ENCODE measurements around the gene FCRL4. TPM values are rescaled to one million over a fixed set of nuclear protein-coding genes. Genes with fewer than 3 reads are reported as not detected.
A peak's percentile ranks its signal among the peaks of the same experiment; 100 is the strongest.

FCRL4 gene
- total and polyA plus RNA-seq, 10 of the 15 experiments (the other 5 are each of a cell fraction or from before 2014, with no cell fraction given): 0.09 to 0.44 (median 0.26) TPM; not detected in 1

GRCh38 chr1:157597959-157598667 lies at the start of gene FCRL4 (continued):
- TF ChIP-seq PRDM15 (CRISPR knock-in tag; IDR thresholded peaks at IDR 0.05) (no peak), ZSCAN29 (IDR thresholded peaks at IDR 0.05) (no peak), JUNB (IDR thresholded peaks at IDR 0.05) (peak; percentile 75), TAF1 (IDR thresholded peaks at IDR 0.05; ENCODE audit: borderline replicate concordance, low read depth, low read length) (no peak), CBX5 (IDR thresholded peaks at IDR 0.05; ENCODE audit: low read depth) (no peak), SRF (IDR thresholded peaks at IDR 0.05; ENCODE audit: low read depth in 2 of 2, low read length in 2 of 2) (no peak), BMI1 (IDR thresholded peaks at IDR 0.05; ENCODE audit: borderline replicate concordance) (no peak), RCOR1 (conservative IDR thresholded peaks at IDR 0.05; ENCODE audit: low read depth, low read length) (no peak), NR2F1 (conservative IDR thresholded peaks at IDR 0.05) (peak; percentile 80), POLR2AphosphoS2 (IDR thresholded peaks at IDR 0.05; ENCODE audit: low read depth, low read length) (no peak), IKZF1 (conservative IDR thresholded peaks at IDR 0.05) (peak; percentile 57; the same call in 1 of the 2 replicates), ATF3 (IDR thresholded peaks at IDR 0.05; ENCODE audit: borderline replicate concordance, extremely low read depth, low read depth, low read length) (no peak), EZH2 (IDR thresholded peaks at IDR 0.05; ENCODE audit: borderline replicate concordance, control insufficient read depth, low read depth, low read length) (no peak), ZBED1 (IDR thresholded peaks at IDR 0.05; ENCODE audit: borderline replicate concordance) (no peak), DPF2 (IDR thresholded peaks at IDR 0.05) (0 out of 2 replicates have a peak, but pooled peaks have one; percentile 39)
- TF ChIP-seq, protein P1, sequence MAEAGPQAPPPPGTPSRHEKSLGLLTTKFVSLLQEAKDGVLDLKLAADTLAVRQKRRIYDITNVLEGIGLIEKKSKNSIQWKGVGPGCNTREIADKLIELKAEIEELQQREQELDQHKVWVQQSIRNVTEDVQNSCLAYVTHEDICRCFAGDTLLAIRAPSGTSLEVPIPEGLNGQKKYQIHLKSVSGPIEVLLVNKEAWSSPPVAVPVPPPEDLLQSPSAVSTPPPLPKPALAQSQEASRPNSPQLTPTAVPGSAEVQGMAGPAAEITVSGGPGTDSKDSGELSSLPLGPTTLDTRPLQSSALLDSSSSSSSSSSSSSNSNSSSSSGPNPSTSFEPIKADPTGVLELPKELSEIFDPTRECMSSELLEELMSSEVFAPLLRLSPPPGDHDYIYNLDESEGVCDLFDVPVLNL (IDR thresholded peaks at IDR 0.05; ENCODE audit: low read depth, low read length): no peak
- TF ChIP-seq, protein P2, sequence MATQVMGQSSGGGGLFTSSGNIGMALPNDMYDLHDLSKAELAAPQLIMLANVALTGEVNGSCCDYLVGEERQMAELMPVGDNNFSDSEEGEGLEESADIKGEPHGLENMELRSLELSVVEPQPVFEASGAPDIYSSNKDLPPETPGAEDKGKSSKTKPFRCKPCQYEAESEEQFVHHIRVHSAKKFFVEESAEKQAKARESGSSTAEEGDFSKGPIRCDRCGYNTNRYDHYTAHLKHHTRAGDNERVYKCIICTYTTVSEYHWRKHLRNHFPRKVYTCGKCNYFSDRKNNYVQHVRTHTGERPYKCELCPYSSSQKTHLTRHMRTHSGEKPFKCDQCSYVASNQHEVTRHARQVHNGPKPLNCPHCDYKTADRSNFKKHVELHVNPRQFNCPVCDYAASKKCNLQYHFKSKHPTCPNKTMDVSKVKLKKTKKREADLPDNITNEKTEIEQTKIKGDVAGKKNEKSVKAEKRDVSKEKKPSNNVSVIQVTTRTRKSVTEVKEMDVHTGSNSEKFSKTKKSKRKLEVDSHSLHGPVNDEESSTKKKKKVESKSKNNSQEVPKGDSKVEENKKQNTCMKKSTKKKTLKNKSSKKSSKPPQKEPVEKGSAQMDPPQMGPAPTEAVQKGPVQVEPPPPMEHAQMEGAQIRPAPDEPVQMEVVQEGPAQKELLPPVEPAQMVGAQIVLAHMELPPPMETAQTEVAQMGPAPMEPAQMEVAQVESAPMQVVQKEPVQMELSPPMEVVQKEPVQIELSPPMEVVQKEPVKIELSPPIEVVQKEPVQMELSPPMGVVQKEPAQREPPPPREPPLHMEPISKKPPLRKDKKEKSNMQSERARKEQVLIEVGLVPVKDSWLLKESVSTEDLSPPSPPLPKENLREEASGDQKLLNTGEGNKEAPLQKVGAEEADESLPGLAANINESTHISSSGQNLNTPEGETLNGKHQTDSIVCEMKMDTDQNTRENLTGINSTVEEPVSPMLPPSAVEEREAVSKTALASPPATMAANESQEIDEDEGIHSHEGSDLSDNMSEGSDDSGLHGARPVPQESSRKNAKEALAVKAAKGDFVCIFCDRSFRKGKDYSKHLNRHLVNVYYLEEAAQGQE (IDR thresholded peaks at IDR 0.05; ENCODE audit: low read depth, low read length): no peak
- TF ChIP-seq, protein P3, sequence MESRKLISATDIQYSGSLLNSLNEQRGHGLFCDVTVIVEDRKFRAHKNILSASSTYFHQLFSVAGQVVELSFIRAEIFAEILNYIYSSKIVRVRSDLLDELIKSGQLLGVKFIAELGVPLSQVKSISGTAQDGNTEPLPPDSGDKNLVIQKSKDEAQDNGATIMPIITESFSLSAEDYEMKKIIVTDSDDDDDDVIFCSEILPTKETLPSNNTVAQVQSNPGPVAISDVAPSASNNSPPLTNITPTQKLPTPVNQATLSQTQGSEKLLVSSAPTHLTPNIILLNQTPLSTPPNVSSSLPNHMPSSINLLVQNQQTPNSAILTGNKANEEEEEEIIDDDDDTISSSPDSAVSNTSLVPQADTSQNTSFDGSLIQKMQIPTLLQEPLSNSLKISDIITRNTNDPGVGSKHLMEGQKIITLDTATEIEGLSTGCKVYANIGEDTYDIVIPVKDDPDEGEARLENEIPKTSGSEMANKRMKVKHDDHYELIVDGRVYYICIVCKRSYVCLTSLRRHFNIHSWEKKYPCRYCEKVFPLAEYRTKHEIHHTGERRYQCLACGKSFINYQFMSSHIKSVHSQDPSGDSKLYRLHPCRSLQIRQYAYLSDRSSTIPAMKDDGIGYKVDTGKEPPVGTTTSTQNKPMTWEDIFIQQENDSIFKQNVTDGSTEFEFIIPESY (IDR thresholded peaks at IDR 0.05): no peak
